Measurements from ENCODE around the gene CGB7.

DNA sequence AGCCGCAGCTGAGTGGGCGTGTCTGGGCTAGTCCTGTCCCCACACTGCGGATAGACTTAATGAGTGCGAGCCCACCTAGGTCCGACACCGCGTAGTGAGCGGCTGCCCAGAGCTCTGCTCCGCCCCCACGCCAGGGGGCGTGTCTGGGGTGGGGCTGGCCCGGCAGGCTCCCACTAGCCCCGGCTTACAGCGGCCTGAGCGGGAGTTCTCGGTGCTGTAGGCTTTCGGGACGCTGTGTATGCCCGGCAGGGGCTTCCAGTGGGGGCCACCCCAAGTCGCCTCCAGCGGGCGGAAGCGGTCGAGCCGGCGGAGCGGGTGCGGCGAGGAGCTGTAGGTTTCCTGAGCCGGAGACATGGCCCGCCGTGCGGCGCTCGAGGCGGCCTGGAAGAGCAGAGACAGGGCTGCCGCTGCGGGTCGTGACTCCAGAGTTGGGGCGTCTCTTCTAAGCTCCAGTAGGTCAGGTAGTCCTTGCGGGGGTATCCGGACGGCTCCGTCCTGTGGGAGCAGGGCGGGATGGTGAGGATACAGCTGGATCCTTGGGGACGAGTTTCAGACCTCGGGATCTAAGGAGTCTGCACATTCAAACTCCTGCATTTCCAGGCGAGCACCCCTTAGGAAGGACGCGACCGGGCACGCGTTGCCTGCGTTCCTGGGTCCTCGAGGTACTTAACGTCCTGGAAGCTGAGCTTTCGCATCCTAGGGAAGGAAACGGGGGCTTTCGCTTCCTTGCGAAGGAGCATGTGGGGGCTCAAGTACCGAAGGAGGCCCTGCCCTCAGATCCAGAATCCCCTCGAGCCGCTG is 1.2 kb downstream of the CGB7 start:
- TF ChIP-seq FOXA1 (IDR thresholded peaks at IDR 0.05) (no peak), NFRKB (IDR thresholded peaks at IDR 0.05) (no peak), BHLHE40 (IDR thresholded peaks at IDR 0.05; ENCODE audit: borderline replicate concordance) (no peak), FOXK2 (IDR thresholded peaks at IDR 0.05) (no peak), TARDBP (IDR thresholded peaks at IDR 0.05) (no peak), ELF4 (IDR thresholded peaks at IDR 0.05) (no peak), ZNF384 (IDR thresholded peaks at IDR 0.05) (no peak), SP1 (IDR thresholded peaks at IDR 0.05) (peak; percentile 42; the same call in 1 of the 2 replicates), FOXM1 (IDR thresholded peaks at IDR 0.05; ENCODE audit: borderline replicate concordance) (no peak), HDGF (IDR thresholded peaks at IDR 0.05; ENCODE audit: borderline replicate concordance) (no peak), ARNT (IDR thresholded peaks at IDR 0.05) (no peak)
- TF ChIP-seq, protein P1, sequence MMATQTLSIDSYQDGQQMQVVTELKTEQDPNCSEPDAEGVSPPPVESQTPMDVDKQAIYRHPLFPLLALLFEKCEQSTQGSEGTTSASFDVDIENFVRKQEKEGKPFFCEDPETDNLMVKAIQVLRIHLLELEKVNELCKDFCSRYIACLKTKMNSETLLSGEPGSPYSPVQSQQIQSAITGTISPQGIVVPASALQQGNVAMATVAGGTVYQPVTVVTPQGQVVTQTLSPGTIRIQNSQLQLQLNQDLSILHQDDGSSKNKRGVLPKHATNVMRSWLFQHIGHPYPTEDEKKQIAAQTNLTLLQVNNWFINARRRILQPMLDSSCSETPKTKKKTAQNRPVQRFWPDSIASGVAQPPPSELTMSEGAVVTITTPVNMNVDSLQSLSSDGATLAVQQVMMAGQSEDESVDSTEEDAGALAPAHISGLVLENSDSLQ (IDR thresholded peaks at IDR 0.05) = no peak

Measured in HEK293T (cell line).